ENCODE measurements around the gene SLC2A14.
"Not testable (repeated sequence)": the region's sequence is repeated elsewhere in the genome, so short reads cannot be mapped to it uniquely, and the experiment has no call there.

Gene SLC2A14

DNA sequence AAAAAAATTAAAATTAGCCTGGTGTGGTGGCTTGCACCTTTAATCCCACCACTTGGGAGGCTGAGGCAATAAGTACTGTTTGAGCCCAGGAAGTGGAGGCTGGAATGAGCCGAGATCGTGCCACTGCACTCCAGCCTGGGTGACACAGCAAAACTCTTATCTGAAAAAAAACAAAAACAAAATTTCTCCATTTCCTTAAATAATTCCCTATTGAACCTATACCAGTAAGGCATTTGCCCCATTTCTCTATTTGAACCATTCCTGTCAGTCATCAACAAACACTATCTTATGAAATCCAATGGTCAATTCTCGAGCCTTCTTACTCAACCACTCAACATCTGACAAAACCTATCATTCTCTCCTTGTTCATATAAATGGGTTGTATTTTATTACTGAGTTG, 14.7 kb downstream of the SLC2A14 start:
- no peak overlapping the region for H3K27ac ChIP-seq
- TF ChIP-seq, protein P1, sequence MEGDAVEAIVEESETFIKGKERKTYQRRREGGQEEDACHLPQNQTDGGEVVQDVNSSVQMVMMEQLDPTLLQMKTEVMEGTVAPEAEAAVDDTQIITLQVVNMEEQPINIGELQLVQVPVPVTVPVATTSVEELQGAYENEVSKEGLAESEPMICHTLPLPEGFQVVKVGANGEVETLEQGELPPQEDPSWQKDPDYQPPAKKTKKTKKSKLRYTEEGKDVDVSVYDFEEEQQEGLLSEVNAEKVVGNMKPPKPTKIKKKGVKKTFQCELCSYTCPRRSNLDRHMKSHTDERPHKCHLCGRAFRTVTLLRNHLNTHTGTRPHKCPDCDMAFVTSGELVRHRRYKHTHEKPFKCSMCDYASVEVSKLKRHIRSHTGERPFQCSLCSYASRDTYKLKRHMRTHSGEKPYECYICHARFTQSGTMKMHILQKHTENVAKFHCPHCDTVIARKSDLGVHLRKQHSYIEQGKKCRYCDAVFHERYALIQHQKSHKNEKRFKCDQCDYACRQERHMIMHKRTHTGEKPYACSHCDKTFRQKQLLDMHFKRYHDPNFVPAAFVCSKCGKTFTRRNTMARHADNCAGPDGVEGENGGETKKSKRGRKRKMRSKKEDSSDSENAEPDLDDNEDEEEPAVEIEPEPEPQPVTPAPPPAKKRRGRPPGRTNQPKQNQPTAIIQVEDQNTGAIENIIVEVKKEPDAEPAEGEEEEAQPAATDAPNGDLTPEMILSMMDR (IDR thresholded peaks at IDR 0.05), result no peak
- TF ChIP-seq ZFX (IDR thresholded peaks at IDR 0.05; ENCODE audit: borderline replicate concordance), result no peak

DNA sequence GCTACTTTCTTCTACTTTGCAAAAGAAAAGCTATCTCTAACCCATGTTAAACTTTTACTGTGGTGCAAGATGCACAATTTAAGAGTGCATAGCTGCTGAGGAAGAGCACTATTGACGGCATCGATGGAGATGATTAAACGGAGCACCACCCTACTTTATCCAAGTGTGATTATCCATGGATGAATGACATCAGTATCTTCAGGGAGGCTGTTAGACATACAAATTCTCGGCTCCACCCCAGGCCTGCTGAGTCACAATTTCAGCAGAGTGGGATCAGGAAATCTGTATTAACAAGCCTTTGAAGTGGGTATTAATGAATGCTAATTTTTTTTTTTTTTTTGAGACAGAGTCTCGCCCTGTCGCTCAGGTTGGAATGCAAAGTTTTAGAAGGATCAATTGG, 16.2 kb downstream of the SLC2A14 start:
- no peak for TF ChIP-seq ZFX (IDR thresholded peaks at IDR 0.05; ENCODE audit: borderline replicate concordance)
- TF ChIP-seq, protein P1 (IDR thresholded peaks at IDR 0.05), result no peak
- H3K27ac ChIP-seq, result no peak overlapping the region

- TF ChIP-seq, protein P1 (IDR thresholded peaks at IDR 0.05), result no peak
- no peak for TF ChIP-seq ZFX (IDR thresholded peaks at IDR 0.05; ENCODE audit: borderline replicate concordance)
- no peak overlapping the region for H3K27ac ChIP-seq
Observed at GRCh38 chr12:7853557-7853956, 19.2 kb downstream of the SLC2A14 start.

DNA sequence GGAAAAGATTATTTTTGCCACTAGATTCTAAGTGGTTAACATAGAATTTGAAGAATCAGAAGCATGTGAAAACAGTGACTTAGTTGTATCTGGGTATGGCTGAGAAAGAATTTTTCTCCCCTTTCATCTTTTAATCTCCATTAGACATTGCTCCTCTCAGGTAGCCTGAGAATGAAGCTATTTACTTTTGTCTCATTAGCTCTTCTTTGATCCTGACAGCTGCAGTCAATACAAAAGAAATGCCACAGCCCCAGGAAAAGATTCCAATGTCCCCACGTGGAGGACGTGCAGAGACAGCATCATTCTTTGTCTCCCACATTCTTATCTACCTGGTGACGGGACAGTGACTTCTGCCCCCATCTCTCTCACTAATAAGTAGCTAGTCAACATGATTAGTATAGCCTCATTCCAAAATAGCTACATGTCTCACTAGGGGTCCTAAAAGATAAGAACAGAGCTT, 21.1 kb downstream of the SLC2A14 start:
- not testable (repeated sequence) for H3K27ac ChIP-seq

- H3K27ac ChIP-seq, result not testable (repeated sequence)
Observed at GRCh38 chr12:7850099-7850498, 22.6 kb downstream of the SLC2A14 start.

- not testable (repeated sequence) for H3K27ac ChIP-seq
Observed at GRCh38 chr12:7848098-7848422, 24.7 kb downstream of the SLC2A14 start.

- H3K27ac ChIP-seq, result not testable (repeated sequence)
Observed at GRCh38 chr12:7847226-7848097, 25.3 kb downstream of the SLC2A14 start.

- TF ChIP-seq ZFX (IDR thresholded peaks at IDR 0.05; ENCODE audit: borderline replicate concordance), result no peak
- TF ChIP-seq, protein P1 (IDR thresholded peaks at IDR 0.05), result no peak
- H3K27ac ChIP-seq, result no peak overlapping the region
Observed at GRCh38 chr12:7844116-7844515, 28.6 kb downstream of the SLC2A14 start.

- H3K27ac ChIP-seq, result not testable (repeated sequence)
Observed at GRCh38 chr12:7843583-7843982, 29.1 kb downstream of the SLC2A14 start.

DNA sequence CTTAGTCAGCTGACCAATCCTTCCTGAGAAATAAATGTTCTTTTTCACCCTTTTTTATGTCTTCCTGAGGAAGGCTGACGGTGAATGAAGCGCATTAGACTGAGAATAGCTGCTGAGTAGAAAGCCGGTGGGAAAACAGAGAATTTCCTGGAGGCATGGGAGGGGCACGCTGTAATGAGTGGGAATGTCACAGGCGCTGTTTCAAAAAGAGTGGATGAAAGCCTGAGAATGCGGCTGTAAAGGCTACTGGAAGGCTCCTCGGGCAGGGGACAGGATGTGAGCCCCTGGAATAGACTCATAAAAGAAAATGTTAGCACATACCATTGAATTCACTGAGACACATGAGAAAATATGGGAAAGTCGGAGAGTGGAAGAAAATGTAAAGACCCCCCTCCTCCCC, 29.6 kb downstream of the SLC2A14 start:
- H3K27ac ChIP-seq, result not testable (repeated sequence)

DNA sequence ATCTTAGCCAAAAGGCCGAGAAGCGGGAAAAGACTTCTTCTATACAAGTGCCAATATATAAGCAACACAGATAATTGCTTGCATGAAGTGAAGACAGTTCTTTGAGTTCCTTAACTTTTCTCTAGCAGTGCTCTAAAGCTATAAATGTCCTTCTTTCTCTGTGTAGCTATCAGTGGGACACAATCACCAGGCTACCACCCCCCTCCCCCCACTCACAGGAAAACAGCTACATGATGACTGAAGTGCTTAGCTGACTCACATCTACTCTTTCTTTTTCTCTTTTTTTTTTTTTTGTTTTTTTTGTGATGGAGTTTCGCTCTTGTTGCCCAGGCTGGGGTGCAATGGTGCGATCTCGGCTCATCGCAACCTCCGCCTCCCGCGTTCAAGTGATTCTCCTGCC, 30.3 kb downstream of the SLC2A14 start:
- H3K27ac ChIP-seq, result not testable (repeated sequence)

DNA sequence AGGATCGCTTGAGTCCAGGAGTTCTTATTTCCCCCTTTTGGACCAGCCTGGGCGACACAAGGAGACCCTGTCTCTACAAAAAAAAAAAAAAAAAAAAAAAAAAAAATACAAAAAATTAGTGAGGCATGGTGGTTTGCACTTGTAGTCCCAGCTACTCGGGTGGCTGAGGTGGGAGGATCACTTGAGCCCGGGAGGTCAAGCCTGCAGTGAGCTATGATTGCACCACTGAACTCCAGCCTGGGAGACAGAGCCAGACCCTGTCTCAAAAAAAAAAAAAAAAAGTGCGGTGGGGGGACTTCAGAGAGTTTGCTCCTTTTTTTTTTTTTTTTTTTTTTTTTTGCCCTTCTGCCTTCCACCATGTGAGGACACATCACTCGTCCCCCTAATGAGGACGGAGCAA, 32.9 kb downstream of the SLC2A14 start:
- not testable (repeated sequence) for H3K27ac ChIP-seq

GRCh38 chr12:7839226-7839625, 33.5 kb downstream of the SLC2A14 start:
- H3K27ac ChIP-seq, result not testable (repeated sequence)

All from 22Rv1 (cell line).